GM21786 (cell line): ENCODE data around the gene IL20RA.

ENCODE experiments used
- ATAC-seq: cut with Tn5 transposase; IDR thresholded peaks from one replicate; pipeline ENCODE4 v1.9.1; 2021; ENCODE audit not compliant: unreplicated experiment

Gene IL20RA

DNA sequence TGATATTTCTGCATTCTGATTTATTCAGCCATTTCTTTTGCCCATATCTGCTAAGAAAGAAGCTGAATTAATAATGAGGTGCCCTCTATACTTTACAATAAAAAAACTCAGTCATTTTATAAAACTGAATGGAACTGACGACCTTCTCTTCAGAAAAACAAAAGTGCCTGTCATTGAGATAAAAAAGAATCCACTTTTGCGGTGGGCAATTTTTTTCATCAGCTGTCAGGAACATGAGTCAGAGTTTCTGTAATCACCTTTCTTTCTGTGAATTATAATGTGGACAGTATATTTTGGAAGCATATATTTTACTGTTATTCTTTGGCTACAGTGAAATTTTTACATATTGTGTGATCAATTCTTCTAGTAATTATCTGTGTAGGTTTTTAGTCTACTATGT lies 33.4 kb downstream of the IL20RA start:
- no peak for ATAC-seq

DNA sequence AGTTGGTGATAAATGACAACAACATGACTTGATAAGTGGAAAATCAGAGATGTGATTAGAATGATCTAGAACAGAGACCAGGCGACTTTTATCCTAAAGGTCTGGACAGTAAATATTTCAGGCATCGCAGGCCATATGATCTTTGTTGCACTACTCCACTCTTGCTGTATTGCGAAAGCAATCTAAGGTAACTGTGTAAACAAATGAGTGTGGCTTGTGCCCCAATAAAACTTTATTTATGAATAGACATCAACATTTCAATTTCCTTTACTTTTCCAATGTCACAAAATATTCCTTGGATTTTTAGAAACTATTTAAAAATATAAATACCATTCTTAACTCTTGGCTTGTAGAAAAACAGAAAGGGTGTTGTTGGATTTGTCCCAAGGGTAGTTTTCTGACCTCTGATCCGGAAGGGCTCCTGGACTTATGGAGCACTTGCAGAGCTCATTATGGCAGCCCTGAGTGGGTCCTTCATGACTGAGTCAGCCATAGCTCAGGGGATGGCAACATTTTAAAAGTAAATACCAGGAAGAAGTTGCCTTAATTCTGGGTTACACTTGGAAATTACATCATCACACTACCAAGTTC lies 34.5 kb downstream of the IL20RA start:
- no peak for ATAC-seq

DNA sequence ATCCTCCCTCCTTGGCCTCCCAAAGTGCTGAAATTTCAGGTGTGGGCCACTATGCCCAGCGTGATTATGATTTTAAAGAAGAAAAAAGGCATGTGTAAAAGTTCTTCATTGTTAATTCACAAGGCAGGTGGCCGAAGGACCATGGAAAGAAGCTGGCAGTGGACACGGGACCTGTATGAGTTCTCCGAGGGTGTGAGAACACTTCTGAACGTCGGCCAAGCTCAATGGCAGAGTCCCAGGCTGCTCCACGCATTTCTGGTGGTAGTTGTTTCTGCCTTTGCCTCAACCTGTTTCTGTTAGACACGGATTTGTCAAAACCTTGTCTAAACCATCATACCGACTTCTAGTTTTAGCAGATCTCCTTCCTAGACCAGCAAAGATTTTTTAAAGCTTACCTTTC lies 36.6 kb downstream of the IL20RA start:
- ATAC-seq: no peak

DNA sequence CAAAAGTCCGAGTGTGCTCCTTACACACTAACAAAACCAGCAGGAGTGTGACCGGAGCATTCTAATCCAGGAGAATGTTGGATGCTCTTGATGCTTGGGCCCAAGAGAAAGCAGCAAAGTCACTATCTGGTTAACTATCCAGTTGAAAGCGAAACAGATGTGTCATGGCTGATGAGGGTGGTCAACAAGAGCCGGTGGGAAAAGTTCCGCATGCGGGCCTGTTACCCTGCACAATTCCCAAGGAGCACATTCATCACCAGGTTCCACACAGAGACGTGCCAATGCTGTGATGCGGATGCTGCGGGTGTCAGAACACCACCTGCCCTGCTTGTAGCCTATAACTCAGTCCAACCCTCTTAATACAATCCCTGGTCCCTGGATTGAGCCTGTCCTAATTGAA lies 38.7 kb downstream of the IL20RA start:
- ATAC-seq: no peak

DNA sequence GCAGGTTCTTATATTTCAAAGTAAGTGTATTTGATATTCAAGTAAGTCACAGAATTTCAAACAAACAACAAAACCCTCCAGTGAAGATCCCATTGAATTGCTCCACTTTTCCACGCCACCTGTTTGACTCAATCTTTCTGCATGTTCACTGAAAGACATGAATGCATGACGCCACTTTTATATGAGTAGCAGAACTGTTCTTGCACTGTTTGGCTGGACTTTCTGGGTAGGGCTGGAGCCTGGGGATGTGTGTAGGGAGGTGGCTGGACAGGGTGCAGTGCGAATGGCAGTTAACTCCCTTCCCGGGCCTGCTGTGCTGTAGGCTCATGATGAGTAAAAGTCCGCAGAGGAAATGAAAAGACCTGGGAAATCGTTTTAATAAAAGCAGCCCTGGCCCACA lies 39.7 kb downstream of the IL20RA start:
- no peak for ATAC-seq

DNA sequence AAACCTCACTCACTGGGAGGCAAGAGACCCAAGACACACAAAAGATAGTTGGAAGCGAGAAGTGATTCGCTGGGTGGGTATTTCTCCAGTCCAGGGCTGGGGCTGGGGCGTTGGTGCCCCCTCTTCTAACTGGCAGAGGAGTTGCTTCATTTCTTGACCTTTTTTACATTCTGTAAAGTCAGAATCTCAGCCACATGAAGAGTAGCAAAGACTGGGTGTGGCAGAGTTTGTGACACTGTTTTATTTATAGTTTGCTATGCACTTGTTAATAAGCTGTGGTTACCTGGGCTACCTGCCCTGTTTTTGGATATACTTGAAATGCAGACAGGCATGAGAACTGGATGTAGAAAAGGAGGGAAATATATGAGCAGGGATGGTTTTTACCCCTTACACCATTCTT lies 42.3 kb downstream of the IL20RA start:
- ATAC-seq: no peak

DNA sequence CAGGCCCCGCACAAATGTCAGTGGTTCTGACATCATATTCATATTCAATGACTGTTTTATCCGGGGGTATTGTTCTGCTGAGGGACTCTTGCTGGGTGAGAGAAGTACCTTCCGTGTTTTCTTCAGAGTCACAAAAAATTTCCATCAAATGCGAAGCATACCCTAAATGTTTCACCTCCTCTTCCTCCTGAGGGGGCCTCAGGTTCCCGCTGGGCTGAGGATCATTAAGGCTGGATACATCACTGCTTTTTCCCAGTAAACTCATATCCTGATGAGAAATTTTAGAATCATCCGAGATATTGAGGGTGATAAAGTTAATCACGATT lies 42.8 kb downstream of the IL20RA start:
- ATAC-seq: no peak

DNA sequence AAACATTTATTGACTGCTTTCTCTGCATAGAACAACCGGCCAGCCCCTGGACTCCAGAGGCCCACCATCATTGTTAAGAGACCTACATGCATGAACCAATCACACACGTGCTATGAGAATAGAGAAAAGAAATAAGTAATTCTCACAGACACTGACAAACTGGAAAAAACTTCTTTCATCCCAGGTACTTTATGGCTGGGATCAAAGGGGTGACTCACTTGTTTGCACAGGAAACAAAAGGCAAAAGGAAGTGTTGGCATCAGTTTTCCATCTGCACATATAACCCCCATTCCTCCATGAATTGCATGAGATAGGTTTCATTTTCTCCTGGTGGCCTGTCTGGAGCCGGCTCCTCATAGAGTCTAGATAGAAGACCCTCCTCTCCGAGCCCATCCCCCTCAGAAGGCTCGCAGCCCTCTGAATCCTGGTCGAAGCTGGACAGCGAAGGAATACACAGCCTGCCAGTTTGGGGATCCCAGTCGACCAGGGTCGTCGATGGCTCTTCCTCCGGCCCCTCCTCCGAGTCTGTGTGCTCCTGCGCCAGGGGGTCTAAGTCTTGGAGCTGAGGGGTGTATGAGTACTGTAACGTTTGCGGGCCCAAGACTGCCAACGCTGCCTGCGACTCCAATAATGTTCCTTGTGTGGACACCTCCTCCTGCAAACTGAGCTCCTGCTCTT lies 43.3 kb downstream of the IL20RA start:
- no peak for ATAC-seq

DNA sequence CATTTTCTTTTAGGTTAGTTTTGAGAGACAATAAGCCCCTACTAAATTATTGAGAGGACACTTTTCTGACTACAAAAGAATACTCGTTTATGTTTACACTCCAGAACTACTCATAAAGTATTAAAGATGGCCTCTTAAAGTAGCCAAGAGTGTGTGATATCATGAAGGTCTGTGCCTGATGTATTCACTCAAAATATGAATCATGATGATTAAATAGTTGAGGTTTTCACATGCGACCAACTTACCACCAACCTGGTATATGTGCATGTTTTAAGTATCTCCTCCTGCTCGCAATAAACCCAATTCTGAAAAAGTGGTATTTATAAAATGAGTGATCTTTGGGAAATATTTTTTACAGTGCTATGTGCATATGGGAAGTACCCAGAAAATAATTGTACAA lies 43.9 kb downstream of the IL20RA start:
- ATAC-seq: no peak

DNA sequence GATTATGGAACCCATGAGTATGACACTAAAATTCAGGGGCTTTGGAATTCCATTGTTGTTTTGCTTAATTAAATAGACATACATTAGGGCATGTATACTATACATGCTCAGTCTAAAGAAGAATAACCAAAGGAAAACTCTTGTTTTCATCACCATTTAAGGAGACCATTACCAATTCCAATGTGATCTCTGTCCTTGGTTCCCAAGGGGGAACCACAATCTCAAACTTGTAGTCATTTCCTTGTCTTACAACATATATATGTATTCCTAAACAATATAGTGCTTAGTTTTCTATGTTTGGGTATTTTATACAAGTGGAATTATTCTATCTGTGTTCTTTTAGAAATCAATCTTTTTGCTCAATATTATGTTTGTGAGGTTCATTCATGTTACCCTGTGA lies 49.2 kb downstream of the IL20RA start:
- ATAC-seq: no peak

DNA sequence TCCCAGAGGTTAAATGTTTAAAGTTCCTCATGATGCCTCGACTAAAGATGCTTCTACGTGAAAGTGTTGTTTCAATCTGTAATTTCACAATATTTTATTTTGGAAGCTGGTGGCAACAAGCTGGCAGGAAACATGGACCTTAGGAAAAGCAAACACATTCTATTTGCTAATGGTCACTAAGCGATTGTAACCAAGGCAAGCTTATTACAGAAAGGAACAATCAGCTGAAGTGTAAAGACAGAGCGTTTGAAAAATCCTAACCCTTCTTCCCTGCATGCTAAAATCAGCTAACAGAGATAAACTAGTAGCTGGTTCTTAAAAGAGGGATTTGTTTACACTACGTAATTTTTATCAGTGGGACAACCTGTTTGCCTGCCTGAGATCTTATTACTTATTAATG lies 50.0 kb downstream of the IL20RA start:
- no peak for ATAC-seq

DNA sequence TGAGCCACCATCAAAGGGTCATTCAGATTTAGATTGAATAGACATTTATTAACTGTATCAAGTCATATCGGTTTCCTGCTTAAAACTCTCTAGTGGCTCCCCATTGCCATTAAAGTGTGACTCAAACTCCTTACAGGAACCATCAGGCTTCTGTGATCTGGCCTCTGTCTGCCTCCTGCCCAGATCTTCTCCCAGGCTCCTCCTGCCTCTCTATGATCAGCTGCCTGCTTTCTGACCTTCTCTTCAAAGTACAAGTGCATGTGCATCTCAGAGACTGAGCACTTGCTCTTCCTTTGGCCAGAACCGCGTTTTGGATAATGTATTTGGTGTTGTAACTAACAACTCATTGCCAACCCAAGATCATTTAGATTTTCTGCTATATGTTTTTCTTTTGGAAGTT lies 52.7 kb downstream of the IL20RA start:
- ATAC-seq: no peak

DNA sequence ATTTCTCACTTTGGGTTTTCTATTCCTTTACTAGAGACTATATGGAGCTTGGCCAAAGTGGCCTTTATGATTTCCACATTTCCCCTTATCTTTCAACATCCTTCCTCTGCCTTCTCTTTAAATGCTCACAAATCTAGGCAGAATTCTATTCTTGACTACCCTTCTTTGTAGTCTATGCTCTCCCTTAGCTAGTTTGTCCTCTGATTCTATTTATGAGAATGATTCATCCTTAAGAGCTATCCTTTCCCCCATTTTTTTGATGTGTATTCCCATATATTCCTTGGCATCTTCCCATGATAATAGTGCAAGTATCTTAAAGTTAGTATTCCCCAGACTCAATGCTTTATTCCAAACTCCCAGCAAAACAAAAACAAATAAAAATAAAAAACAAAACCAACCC lies 53.1 kb downstream of the IL20RA start:
- ATAC-seq: no peak

DNA sequence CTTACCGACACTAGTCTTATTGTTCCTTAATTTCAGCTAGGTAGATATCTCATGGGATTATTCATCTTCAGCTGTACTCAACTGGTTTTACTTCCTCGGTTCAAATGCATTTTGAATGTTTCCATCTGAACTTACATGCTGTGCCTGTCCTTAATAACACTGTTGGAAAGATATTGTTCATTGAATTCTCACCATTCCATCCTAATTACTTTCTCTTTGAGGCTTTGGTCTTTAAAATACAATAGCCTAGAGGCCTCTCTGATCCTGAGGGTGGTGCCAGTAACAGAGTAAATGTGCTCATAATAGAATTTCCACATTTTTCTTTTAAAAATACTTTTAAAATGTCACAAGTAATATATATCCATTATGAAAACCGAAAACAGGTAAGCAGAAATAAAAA lies 54.0 kb downstream of the IL20RA start:
- no peak for ATAC-seq

DNA sequence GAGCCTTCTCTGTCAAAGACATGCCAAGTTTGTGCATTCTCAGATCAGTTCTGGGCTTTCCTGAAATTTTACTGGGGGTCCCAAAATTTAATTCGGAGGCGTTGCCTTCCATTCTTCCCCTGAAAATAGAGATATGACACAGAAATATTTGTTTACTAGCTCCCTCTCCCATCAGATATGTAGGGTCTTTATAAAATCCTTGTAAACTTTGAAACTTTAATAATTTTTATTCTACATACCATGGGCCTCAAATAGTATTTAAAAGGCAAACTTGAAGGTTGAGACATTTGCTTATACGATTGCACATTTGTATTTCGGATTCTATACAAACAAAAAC lies 54.6 kb downstream of the IL20RA start:
- no peak for ATAC-seq

DNA sequence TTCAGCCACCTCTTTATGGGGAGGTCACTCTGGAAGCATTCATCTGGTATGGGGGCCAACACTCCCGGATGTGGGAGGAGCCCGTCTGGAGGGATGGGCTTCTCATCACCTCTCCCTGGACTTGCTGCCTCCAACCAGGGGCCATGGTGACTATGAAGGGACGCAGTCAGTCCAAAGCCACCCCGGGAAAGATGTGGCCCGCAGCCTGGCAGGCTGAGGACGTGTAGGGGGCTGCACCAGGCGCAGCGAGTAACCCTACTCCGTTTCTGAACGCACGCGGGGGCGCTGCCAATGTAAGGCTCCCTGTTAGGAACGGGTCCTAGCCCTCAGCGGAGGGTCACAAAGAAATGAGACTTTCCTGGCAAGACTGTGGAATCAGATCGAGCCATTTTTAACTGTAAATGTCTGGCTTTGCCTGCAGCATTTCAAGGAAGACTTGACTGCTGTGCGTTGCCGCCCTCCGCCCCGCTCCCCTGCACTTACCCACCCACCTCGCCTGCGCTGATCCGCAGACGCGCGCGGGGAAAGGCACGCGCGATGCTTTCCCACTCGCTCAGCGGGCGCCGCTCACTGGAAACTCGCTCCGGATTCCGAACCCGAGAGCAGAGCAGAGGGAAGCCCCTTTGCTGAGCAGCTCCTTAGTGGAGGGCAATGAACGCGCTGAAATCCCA lies 55.1 kb downstream of the IL20RA start:
- no peak for ATAC-seq

DNA sequence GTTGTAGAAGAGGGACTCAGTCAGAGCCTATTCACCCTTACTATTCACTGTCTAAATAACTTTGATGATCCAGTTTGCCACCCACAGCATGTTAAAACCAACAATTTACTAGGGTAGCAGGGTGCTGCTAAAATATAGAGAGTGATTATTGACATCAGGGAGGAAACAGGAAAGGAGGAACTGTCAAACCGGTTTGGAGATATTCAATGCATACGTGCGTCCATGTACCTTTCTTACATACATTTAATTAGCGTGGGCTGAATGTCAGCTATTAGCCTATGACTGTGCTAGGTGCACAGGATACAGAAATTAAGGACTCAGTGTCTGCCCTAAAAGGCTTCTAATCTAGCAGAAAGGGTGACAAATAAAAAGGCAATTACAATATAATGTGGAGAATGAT lies 57.2 kb downstream of the IL20RA start:
- no peak for ATAC-seq

DNA sequence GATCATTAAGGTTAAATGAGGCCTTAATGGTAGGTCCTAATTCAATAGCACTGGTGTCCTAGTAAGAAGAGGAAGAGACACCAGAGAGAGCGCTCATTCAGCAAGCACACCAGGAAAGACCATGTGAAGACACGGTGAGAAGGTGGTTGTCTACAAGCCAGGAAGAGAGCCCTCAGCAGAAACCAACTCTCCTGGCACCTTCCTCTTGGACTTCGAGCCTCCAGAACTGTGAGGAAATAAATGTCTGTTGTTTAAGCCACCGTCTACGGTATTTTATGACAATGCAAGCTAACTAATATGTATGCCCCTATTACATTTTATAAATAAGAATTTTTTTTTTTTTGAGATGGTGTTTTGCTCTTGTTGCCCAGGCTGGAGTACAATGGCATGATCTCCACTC lies 59.3 kb downstream of the IL20RA start:
- ATAC-seq: no peak

DNA sequence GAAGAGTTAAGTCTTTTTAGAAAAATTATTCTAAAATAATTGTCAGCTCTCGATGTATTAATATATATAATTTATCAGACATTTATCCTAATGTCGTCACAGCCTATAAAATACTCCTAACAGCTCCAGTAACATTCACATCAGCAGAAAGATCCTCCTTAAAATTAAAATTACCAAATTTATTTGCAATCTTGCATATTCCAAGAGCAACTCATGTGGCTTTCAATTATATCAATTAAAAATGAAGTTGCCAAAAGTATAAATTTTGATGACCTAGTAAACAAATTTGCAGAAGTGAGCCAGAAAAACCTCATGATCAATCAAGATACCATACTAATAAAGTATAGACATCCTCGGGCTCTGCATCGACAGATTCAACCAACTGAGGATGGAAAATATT lies 60.2 kb downstream of the IL20RA start:
- no peak for ATAC-seq

DNA sequence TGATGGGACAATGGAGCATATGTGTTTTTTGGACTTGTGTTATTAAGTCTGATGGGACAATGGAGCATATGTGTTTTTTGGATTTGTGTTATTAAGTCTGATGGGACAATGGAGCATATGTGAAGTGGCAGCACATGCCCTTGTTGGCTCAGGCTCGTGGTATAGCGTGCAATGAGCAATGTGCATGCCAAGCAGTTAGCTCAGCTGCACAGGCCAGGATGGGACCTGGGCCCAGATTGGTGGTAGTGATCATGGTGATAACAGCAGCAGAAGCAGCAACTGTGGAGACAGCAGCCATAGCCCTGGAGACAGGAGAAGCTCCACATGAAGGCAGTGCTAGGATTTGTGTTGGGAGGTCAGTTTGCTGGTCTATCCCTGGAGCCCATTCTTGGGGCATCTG lies 61.1 kb downstream of the IL20RA start:
- ATAC-seq: no peak

DNA sequence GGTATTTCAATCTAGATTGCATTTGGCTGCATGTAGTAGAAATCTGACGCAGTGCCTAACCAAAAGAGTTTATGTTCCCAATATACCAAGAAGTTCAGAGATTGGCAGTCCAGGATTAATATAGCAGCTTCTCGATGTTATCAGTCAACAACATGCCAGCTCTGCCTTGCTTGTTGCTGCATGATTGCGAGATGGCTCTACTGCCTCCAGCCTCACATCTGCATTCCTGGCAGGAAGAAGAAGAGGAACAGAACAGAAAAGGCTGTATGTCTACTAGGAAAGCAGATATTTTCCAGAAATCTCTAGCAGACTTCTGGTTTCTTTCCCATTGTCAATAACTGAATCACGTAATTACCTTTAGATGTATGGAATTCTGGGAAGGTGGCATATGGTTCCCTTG lies 61.8 kb downstream of the IL20RA start:
- no peak for ATAC-seq

DNA sequence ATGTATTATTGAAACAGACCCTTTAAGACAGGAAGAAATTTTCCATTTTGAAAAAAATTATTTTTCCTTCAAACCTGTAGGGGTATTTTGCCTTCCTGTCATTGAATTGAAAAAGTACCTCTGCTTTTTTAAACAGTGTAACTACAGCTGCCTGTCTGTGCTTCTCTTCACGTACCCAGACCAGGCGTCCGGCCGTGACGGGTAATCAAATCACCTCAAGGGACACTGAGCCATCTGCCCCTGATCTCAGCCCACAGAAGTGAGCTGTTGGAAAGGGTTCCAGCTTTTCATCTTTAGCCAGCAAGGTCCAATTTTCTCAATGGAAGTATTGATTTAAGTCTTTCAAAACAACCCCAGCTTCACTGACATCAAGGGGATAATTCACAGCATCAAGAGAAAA lies 64.7 kb downstream of the IL20RA start:
- ATAC-seq: no peak

DNA sequence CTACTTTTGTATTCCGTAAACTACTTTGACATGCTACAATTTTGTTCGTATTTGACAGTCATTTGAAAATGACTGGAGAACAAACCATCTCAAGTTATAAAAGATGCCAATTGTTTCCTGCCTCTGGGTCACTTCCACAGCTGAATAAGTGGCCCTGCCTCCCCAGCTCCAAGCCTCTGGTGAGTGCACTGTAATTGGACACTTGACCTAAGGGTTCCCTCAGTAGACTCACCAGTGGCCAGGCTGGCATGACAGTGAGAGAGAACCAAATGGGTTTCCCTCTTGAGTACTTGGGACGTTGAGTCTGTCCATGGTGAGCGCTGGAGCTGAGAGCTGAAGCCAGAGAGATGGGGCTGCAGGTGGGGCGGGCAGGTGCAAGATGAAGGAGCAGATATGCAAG lies 65.6 kb downstream of the IL20RA start:
- no peak for ATAC-seq
